CD4-positive, alpha-beta T cell treated with Interleukin-10 for 1 hour (primary cell): ENCODE measurements around the gene CENPN.

Source experiments
- DNase-seq: peaks from one replicate; pipeline ENCODE4 v3.0.0-alpha.2; 2020

The CENPN gene

GRCh38 chr16:80992676-80993293, 14.2 kb upstream of the CENPN start:
- DNase-seq, result no peak

- DNase-seq, result no peak
Observed at GRCh38 chr16:80993307-80993706, 13.7 kb upstream of the CENPN start.

GRCh38 chr16:80993834-80994233, 13.2 kb upstream of the CENPN start:
- DNase-seq, result no peak

GRCh38 chr16:80994451-80994850, 12.6 kb upstream of the CENPN start:
- no peak for DNase-seq

- no peak for DNase-seq
Observed at GRCh38 chr16:80996688-80997138, 10.3 kb upstream of the CENPN start.

GRCh38 chr16:80997139-80997798, 9.7 kb upstream of the CENPN start:
- peak; percentile 28 for DNase-seq

- no peak for DNase-seq
Observed at GRCh38 chr16:80997964-80998620, 8.9 kb upstream of the CENPN start.

GRCh38 chr16:81000873-81001272, 6.1 kb upstream of the CENPN start:
- no peak for DNase-seq

GRCh38 chr16:81001330-81001729, 5.7 kb upstream of the CENPN start:
- DNase-seq, result no peak

GRCh38 chr16:81003064-81003463, 4.0 kb upstream of the CENPN start:
- no peak for DNase-seq

GRCh38 chr16:81003610-81004460, 3.2 kb upstream of the CENPN start:
- DNase-seq, result peak; percentile 15

GRCh38 chr16:81004646-81005353, 2.2 kb upstream of the CENPN start:
- peak; percentile 80 for DNase-seq

- peak; percentile 10 for DNase-seq
Observed at GRCh38 chr16:81005610-81006161, 1.3 kb upstream of the CENPN start.

- DNase-seq, result peak; percentile 74
Observed at GRCh38 chr16:81006211-81006812, 702 bp upstream of the CENPN start.

GRCh38 chr16:81008505-81008789, 1.4 kb downstream of the CENPN start:
- DNase-seq, result no peak

GRCh38 chr16:81012974-81013373, 6.0 kb downstream of the CENPN start:
- no peak for DNase-seq

- DNase-seq, result no peak
Observed at GRCh38 chr16:81014672-81015071, 7.7 kb downstream of the CENPN start.

GRCh38 chr16:81018496-81018895, 11.5 kb downstream of the CENPN start:
- no peak for DNase-seq

- DNase-seq, result no peak
Observed at GRCh38 chr16:81026429-81026828, 19.4 kb downstream of the CENPN start.

- DNase-seq, result no peak
Observed at GRCh38 chr16:81029930-81030604, 23.1 kb downstream of the CENPN start.

- DNase-seq, result peak; percentile 91
Observed at GRCh38 chr16:81035398-81035974, 28.5 kb downstream of the CENPN start, which contains the start of gene ATMIN. TSS of gene ATMIN (plus strand) at chr16:81035842. CDS start at chr16:81035871, 29 bp downstream.
